Measurements from ENCODE around the gene CCDC34.

DNA sequence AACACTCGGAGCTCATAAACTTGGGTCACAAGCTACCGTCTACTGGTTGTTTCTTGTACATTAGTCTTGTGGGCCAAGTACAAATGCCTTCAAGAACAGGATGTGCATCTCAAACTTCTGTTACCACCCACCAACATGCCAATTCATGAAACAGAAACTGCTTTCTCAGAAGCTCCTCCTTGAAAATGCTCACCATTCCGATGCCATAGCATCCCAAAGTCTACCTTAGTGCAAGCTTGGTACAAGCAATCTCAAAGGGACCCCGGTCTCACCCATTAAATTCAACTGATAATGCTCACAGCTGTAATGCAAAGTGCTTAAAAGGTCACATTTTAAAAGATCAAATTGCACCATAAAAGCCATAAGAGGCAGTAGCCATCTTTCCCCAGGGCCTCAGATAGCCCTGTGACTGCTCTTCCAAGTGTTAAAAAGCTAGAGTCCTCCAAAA lies 31.8 kb upstream of the CCDC34 start:
- no peak for TF ChIP-seq EZH2 (IDR thresholded peaks at IDR 0.05; ENCODE audit: borderline replicate concordance, low read depth, low read length, severe bottlenecking)
- TF ChIP-seq, protein P1, sequence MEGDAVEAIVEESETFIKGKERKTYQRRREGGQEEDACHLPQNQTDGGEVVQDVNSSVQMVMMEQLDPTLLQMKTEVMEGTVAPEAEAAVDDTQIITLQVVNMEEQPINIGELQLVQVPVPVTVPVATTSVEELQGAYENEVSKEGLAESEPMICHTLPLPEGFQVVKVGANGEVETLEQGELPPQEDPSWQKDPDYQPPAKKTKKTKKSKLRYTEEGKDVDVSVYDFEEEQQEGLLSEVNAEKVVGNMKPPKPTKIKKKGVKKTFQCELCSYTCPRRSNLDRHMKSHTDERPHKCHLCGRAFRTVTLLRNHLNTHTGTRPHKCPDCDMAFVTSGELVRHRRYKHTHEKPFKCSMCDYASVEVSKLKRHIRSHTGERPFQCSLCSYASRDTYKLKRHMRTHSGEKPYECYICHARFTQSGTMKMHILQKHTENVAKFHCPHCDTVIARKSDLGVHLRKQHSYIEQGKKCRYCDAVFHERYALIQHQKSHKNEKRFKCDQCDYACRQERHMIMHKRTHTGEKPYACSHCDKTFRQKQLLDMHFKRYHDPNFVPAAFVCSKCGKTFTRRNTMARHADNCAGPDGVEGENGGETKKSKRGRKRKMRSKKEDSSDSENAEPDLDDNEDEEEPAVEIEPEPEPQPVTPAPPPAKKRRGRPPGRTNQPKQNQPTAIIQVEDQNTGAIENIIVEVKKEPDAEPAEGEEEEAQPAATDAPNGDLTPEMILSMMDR (IDR thresholded peaks at IDR 0.05; ENCODE audit: borderline replicate concordance, extremely low read depth, low read length, poor library complexity, severe bottlenecking), result no peak

Measured in DND-41 (cell line).